Mucosa of stomach (tissue), 1 donor: Measurements from ENCODE around the gene EIF2AK2.
A peak's percentile ranks its signal among the peaks of the same experiment; 100 is the strongest.

Experiments used
- H3K27me3 ChIP-seq: one replicate; pipeline ENCODE4 v1.7.0; 2013; ENCODE audit warnings: mild to moderate bottlenecking, low read length; ENCODE audit not compliant: control insufficient read depth, insufficient read depth
- H3K36me3 ChIP-seq: one replicate; pipeline ENCODE4 v1.7.0; 2013; ENCODE audit warnings: low read length; ENCODE audit not compliant: control insufficient read depth, insufficient read depth
- H3K4me1 ChIP-seq: one replicate; pipeline ENCODE4 v1.7.0; 2013; ENCODE audit warnings: mild to moderate bottlenecking, low read length; ENCODE audit not compliant: control insufficient read depth, insufficient read depth
- H3K4me3 ChIP-seq: one replicate; pipeline ENCODE4 v1.7.0; 2013; ENCODE audit warnings: low read length
- H3K9ac ChIP-seq: one replicate; pipeline ENCODE4 v1.7.0; 2013; ENCODE audit warnings: mild to moderate bottlenecking, low read length, moderate library complexity
- H3K9me3 ChIP-seq: one replicate; pipeline ENCODE4 v1.7.0; 2013; ENCODE audit warnings: mild to moderate bottlenecking, low read length, moderate library complexity; ENCODE audit not compliant: control insufficient read depth
- donor health status: Pancreatic carcinoma.

The EIF2AK2 gene

DNA sequence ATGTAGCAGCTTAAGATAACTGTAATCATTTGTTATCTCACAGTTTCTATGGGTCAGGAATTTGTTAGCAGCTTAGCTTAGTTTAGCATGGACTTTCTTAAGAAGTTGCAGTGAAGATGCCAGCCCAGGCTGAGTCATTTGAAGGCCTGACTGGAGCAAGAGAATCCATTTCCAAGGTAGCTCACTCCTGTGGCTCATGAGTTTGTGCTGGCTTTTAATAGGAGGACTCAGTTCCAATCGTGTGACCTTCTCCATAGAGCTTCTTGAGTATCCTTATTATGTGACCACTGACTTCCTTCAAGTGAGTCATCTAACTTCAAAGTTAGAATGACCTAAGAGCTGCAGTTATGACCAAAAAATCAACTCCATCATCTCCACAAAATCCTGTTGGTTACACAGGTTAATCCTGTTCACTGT is 71.0 kb downstream of the EIF2AK2 start:
- Histone ChIP-seq H3K9ac (no peak overlapping the region), H3K9me3 (no peaks in the 10 kb centered on the region), H3K27me3 (no peaks in the 10 kb centered on the region), H3K4me1 (peaks cover 13% of the 10 kb centered on the region), H3K4me3 (no peak overlapping the region), H3K36me3 (peaks cover 3% of the 10 kb centered on the region)

DNA sequence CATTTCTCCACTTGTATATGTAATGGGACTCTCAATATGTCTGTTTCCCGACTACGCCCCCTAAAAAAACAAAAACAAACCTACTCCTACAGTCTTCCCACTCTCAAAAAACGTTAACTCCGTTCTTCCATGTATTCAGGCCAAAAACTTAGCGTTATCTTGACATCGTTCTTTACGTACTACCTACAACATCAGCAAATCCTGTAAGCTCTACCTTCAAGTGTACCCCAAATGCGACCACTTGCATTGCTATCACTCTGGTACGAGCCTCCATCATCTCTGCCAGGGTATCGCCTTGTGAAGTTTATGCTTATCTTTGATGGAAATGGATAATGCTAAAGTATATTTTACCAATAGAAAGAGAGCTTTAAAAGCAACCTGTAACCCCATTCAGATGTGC is 72.0 kb downstream of the EIF2AK2 start:
- no peaks in the 10 kb centered on the region for H3K27me3 ChIP-seq
- H3K4me1 ChIP-seq, result peaks cover 20% of the 10 kb centered on the region
- H3K9ac ChIP-seq, result peak overlapping the region; percentile 78
- H3K4me3 ChIP-seq, result peak overlapping the region; percentile 32
- H3K9me3 ChIP-seq, result no peaks in the 10 kb centered on the region
- peaks cover under 1% of the 10 kb centered on the region for H3K36me3 ChIP-seq

DNA sequence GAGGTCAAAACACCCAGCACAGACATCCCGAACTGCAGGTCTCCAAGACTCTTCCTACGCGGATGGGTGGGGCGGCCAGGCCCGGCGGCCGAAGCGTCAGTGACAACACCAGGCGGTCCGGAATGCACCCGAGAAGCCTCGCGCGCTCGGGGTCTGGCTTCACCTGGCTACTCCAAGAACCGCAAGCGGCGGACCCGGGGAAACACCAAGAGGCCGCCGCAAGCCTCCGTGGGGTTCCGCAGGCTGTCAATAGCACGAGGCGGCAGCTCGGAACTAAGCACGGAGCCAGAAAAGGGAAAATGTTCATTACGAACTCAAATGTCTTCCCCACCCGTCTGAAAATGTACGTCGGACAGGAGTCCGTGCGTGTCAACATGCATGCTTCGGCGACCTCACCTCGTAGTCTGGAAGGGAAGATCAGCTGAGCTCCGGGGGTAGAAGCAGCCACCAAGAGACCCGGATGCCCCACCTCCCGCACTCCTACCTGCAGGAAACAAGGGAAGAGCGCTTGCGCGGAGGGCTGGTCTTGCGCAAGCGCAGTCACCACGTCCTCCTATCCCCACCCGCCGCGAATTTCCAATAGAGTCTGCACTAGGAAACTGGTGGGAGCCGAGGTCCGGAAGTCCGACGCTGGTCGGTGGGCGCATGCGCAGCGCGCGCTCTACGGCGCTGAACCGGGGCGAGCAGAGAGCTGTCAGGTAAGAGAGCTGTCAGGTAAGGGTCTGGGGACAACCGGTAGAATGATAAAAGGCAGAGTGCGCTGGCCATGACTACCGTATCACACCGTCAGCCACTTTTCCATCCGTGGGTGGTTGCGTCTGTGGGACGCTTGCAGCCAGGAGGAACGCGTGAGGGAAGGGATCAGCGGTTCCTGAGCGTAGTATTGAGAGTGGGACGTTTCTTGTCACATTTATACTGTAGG is 72.6 kb downstream of the EIF2AK2 start, which contains the start of the genes GPATCH11 and HEATR5B:
GPATCH11 (plus strand) TSS at position 646 of the 922 bp plus-strand sequence. CDS start 3,864 bp downstream, outside the sequence.
HEATR5B (minus strand) TSS at position 500 of the 922 bp plus-strand sequence. CDS start 958 bp downstream, outside the sequence.
- Histone ChIP-seq H3K9ac (peak within 1 kb of the TSS; percentile 78), H3K27me3 (no peaks in the 10 kb centered on the region)

DNA sequence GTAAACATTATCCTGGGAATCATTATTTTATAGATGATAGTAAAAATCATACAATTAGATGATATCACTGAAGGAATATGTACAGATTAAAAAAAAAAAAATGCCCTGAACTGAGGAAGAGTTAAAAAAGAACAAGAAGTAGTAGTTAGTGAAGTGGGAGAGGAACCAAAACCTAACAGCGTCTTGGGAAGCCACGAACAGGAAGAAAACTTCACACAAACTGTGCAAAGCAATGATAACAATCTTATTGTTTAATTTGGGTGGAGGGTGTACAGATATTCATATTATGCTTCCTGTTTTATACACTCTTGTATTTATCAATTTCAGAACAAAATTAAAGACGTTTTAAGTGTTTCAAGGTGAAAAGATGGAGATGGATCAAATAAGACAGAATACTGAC is 76.1 kb downstream of the EIF2AK2 start:
- no peaks in the 10 kb centered on the region for H3K27me3 ChIP-seq
- no peak overlapping the region for H3K9ac ChIP-seq
- H3K4me1 ChIP-seq, result peaks cover 20% of the 10 kb centered on the region
- H3K9me3 ChIP-seq, result no peaks in the 10 kb centered on the region
- no peak overlapping the region for H3K4me3 ChIP-seq
- no peaks in the 10 kb centered on the region for H3K36me3 ChIP-seq

More for the DNA sequence above, 72.6 kb downstream of the EIF2AK2 start, which contains the start of the genes GPATCH11 and HEATR5B:
- Histone ChIP-seq H3K4me3 (peak within 1 kb of the TSS; percentile 32), H3K4me1 (peaks cover 22% of the 10 kb centered on the region), H3K9me3 (no peaks in the 10 kb centered on the region), H3K36me3 (no peaks in the 10 kb centered on the region)

DNA sequence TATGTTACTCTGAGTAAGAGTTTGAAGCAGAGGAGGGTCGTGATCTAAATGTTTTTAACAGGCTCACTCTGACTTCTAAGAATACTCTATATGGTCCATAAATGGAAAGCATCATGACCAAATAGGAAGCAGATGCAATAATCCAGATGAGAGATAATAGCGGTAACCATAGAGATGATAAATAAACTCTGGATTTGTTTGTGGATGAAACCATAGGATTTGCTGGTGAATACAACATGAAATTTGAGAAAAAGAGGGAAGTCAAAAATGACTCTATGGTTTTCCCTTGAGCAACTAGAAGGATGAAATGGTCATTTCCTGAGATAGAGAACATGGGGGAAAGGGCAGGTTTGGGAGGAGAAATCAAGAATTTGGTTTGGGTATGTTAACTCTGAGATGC is 76.5 kb downstream of the EIF2AK2 start:
- no peaks in the 10 kb centered on the region for H3K36me3 ChIP-seq
- H3K9me3 ChIP-seq, result no peaks in the 10 kb centered on the region
- no peaks in the 10 kb centered on the region for H3K27me3 ChIP-seq
- H3K9ac ChIP-seq, result no peak overlapping the region
- peaks cover 16% of the 10 kb centered on the region for H3K4me1 ChIP-seq
- H3K4me3 ChIP-seq, result no peak overlapping the region

DNA sequence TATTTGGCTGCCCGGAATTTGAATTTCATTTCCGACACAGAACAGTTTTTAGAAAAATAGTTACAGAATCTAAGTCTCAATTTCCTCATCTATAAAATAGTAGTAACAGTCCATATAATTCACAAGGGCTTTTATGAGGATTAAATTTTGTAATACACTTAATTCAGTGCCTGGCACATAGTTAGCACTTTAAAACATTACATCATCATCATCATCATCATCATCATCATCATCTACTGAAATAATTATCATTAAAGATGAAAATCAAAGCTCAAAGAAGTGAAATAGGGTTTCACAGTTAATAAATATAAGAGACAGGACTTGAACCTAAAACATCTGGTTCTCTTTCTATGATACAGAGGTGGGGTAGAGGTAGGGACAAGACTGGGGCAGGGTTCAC is 85.8 kb downstream of the EIF2AK2 start:
- H3K27me3 ChIP-seq, result no peaks in the 10 kb centered on the region
- no peak overlapping the region for H3K4me3 ChIP-seq
- no peaks in the 10 kb centered on the region for H3K36me3 ChIP-seq
- H3K9ac ChIP-seq, result no peak overlapping the region
- H3K9me3 ChIP-seq, result no peaks in the 10 kb centered on the region
- no peaks in the 10 kb centered on the region for H3K4me1 ChIP-seq

DNA sequence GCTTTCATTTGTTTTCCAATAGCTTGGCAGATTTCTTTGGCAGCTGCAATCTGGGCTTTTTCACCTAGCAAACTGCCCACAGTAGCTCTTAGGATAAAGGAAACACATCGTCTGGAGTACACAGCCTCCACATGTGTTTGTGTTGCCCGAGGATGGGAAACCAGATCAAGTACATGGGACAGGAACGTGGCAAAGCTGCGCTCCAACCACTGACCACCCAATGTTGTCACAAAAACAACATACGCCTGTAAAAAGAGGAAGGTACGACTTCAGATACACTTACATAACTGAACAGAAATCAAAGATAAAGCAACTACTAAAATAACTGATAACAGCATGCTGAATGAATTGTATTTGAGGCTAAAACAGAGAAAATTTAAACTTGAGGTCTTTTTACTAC is 88.1 kb downstream of the EIF2AK2 start:
- Histone ChIP-seq H3K9me3 (no peaks in the 10 kb centered on the region), H3K36me3 (peaks cover 5% of the 10 kb centered on the region), H3K4me1 (no peaks in the 10 kb centered on the region), H3K9ac (no peak overlapping the region), H3K27me3 (no peaks in the 10 kb centered on the region), H3K4me3 (no peak overlapping the region)

DNA sequence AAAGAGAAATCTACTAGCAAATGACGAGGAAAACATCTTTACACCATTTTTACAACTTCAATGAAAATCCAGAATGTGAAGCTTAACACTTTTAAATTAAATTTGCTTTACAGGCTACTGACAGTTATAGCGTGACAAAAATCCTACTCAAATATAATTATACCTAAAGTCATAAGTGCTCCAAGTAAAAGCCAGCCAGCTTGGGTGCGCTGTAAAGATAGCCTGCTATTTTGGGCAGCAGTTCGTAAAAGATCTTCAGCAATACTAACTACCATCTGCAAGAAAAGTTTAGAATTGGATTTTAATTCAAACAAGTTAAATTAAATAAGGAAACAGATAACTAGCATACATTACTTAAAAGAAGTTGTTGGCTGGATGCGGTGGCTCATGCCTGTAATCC is 95.0 kb downstream of the EIF2AK2 start:
- no peak overlapping the region for H3K9ac ChIP-seq
- H3K4me1 ChIP-seq, result no peaks in the 10 kb centered on the region
- peaks cover 5% of the 10 kb centered on the region for H3K36me3 ChIP-seq
- H3K9me3 ChIP-seq, result no peaks in the 10 kb centered on the region
- no peaks in the 10 kb centered on the region for H3K27me3 ChIP-seq
- no peak overlapping the region for H3K4me3 ChIP-seq

DNA sequence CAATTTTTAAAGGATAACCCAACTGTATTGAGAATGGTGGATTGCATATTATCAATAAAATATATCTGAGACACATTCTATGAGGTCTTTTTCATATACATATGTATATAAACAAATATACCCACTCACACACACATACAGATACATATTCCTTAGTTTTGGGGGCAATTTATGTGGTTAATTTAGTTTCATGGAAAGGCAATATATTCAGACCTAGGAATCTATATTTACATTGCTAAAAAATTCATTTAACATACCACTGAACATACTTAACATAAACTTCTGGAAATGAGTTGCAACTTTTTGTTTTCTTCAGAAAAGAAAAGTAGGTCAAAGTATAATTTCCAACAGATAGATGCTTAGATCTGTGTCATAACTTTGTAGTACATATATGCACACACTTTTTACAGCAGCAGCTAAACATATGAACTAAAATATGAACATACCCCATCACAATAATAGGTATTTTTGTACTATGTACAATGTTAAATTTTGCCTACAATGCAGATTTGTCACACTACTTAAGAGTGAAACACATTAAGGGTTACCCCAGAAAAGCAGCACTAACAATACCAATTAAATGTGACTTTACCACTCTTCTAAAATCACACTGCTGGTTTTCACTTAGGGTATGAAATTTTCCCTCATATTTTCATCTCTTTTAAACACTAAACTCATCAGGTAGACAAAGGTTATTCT is 95.6 kb downstream of the EIF2AK2 start:
- no peaks in the 10 kb centered on the region for H3K27me3 ChIP-seq

DNA sequence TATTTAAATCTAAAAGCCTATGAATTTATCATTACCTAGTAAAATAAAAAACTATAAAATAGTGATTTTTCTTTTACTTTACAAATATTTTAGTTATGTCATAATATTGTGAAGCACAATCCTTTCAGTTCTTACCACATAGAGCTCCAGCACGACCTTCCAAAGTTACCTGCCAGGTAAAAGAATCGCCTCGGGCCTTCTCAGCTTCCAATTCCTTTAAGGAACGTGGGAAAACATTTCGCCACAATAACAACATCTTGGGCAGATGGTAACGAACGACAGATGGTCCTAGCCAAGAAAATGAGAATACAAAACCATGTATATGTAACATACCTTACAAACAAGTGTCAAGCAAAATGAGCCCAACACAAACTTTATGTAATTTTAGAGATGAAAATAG is 96.3 kb downstream of the EIF2AK2 start:
- Histone ChIP-seq H3K27me3 (no peaks in the 10 kb centered on the region), H3K4me3 (no peak overlapping the region), H3K4me1 (no peaks in the 10 kb centered on the region), H3K9ac (no peak overlapping the region), H3K36me3 (peaks cover 5% of the 10 kb centered on the region), H3K9me3 (no peaks in the 10 kb centered on the region)

More for the DNA sequence above, 95.6 kb downstream of the EIF2AK2 start:
- peaks cover 5% of the 10 kb centered on the region for H3K36me3 ChIP-seq
- no peak overlapping the region for H3K9ac ChIP-seq
- H3K9me3 ChIP-seq, result no peaks in the 10 kb centered on the region
- H3K4me3 ChIP-seq, result no peak overlapping the region
- no peaks in the 10 kb centered on the region for H3K4me1 ChIP-seq

DNA sequence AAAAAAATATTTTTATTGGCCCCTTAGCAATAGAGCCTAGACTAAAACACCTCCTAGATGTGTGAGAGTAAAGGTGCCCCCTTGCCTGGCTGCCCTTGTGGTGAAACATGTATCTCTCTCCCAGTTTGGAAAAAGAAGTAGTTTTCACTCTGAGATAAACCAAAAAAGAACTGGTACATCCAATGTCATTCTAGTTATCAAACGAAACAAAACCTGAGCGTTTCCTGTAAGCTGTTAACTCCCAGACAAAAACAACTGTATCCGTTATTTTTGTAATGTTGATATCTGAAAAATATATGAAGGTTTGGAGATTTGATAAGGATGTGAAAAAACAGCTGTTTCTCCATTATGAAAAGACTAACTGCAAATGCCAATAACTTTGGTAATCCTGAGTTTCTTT is 96.9 kb downstream of the EIF2AK2 start:
- Histone ChIP-seq H3K4me3 (no peak overlapping the region), H3K9ac (no peak overlapping the region), H3K27me3 (no peaks in the 10 kb centered on the region), H3K9me3 (no peaks in the 10 kb centered on the region), H3K4me1 (no peaks in the 10 kb centered on the region), H3K36me3 (peaks cover 5% of the 10 kb centered on the region)
